HG03460 (cell line): ENCODE results near the gene BAIAP2.
"Not testable (repeated sequence)": the region's sequence is repeated elsewhere in the genome, so short reads cannot be mapped to it uniquely, and the experiment has no call there.

Source experiments
- ATAC-seq: cut with Tn5 transposase; IDR thresholded peaks from one replicate; pipeline ENCODE4 v1.9.1; 2021; ENCODE audit not compliant: unreplicated experiment

BAIAP2 gene

GRCh38 chr17:81135505-81136278 lies 100.7 kb downstream of the BAIAP2 start:
- no peak for ATAC-seq

- no peak for ATAC-seq
Observed at GRCh38 chr17:81136366-81136765, 101.4 kb downstream of the BAIAP2 start.

- ATAC-seq, result no peak
Observed at GRCh38 chr17:81137248-81137647, 102.3 kb downstream of the BAIAP2 start.

- ATAC-seq, result no peak
Observed at GRCh38 chr17:81138083-81138482, 103.1 kb downstream of the BAIAP2 start.

GRCh38 chr17:81138500-81138899 lies 103.5 kb downstream of the BAIAP2 start:
- ATAC-seq, result no peak

GRCh38 chr17:81139428-81139827 lies 104.5 kb downstream of the BAIAP2 start:
- ATAC-seq, result no peak

GRCh38 chr17:81140018-81140417 lies 105.1 kb downstream of the BAIAP2 start:
- no peak for ATAC-seq

- no peak for ATAC-seq
Observed at GRCh38 chr17:81140695-81141094, 105.7 kb downstream of the BAIAP2 start.

- no peak for ATAC-seq
Observed at GRCh38 chr17:81142301-81143199, 107.6 kb downstream of the BAIAP2 start.

GRCh38 chr17:81143200-81143527 lies 108.2 kb downstream of the BAIAP2 start:
- ATAC-seq, result no peak

- ATAC-seq, result no peak
Observed at GRCh38 chr17:81143717-81144422, 108.9 kb downstream of the BAIAP2 start.

- ATAC-seq, result no peak
Observed at GRCh38 chr17:81144423-81144781, 109.5 kb downstream of the BAIAP2 start.

- ATAC-seq, result not testable (repeated sequence)
Observed at GRCh38 chr17:81146208-81146607, 111.3 kb downstream of the BAIAP2 start.

GRCh38 chr17:81147701-81148100 lies 112.8 kb downstream of the BAIAP2 start:
- ATAC-seq, result no peak

GRCh38 chr17:81148571-81148970 lies 113.6 kb downstream of the BAIAP2 start:
- no peak for ATAC-seq

GRCh38 chr17:81148986-81149533 lies 114.1 kb downstream of the BAIAP2 start:
- ATAC-seq, result no peak

GRCh38 chr17:81150377-81151077 lies 115.6 kb downstream of the BAIAP2 start:
- no peak for ATAC-seq

- no peak for ATAC-seq
Observed at GRCh38 chr17:81151278-81151677, 116.3 kb downstream of the BAIAP2 start.

GRCh38 chr17:81152288-81152828 lies 117.4 kb downstream of the BAIAP2 start:
- no peak for ATAC-seq

GRCh38 chr17:81153340-81153803 lies 118.4 kb downstream of the BAIAP2 start:
- no peak for ATAC-seq
